Psoas muscle (tissue), 8 donors: ENCODE data around the gene ARAP1. TPM values are rescaled to one million over a fixed set of nuclear protein-coding genes. Genes with fewer than 3 reads are reported as not detected.

Experiments
- ATAC-seq, 4 donors: fragments of 200-7000 bp; cut with Tn5 transposase; one replicate each; pipeline ENCODE4 v1.9.1; 2020; ENCODE audit warnings: moderate library complexity in 3 of 4, mild to moderate bottlenecking in 2 of 4
- DNase-seq, 2 donors: peaks; one replicate each; pipeline ENCODE4 v3.0.0-alpha.2; 2020
- H3K27ac ChIP-seq: fragments of 200-600 bp; one replicate; pipeline ENCODE4 v1.8.0; 2022
- H3K27me3 ChIP-seq, 3 donors: fragments of 200-600 bp in 1 of 3; one replicate each; pipeline versions ENCODE4 v1.6.1 to v1.8.0; 2013 to 2022; ENCODE audit warnings: low read length in 2 of 3, mild to moderate bottlenecking in 2 of 3, moderate library complexity in 1 of 3; ENCODE audit not compliant: insufficient read depth in 3 of 3
- H3K36me3 ChIP-seq, 2 donors: fragments of 200-600 bp in 1 of 2; one replicate each; pipeline versions ENCODE4 v1.6.1 to v1.8.0; 2013 to 2022; ENCODE audit warnings: low read depth in 1 of 2, mild to moderate bottlenecking in 1 of 2, moderate library complexity in 1 of 2; ENCODE audit not compliant: insufficient read depth in 1 of 2
- H3K4me1 ChIP-seq: fragments of 200-600 bp; one replicate; pipeline ENCODE4 v1.8.0; 2022
- H3K4me3 ChIP-seq: fragments of 200-600 bp; one replicate; pipeline ENCODE4 v1.8.0; 2022; ENCODE audit warnings: mild to moderate bottlenecking
- H3K9me3 ChIP-seq: fragments of 200-600 bp; one replicate; pipeline ENCODE4 v1.8.0; 2022
- WGBS, 3 donors: extraction: QIAGEN DNeasy Blood & Tissue Kit; methylation state at CpG; one replicate each; pipeline versions ENCODE4 v1.1.6 to v1.1.7; 2013; 5-methylcytosine and 5-hydroxymethylcytosine counted together
- intact Hi-C, 2 donors: fragments of 100-400 bp; cut with DNase I; formaldehyde crosslinking; loops; one replicate each; pipeline versions ENCODE4 v1.11.0 to v1.14.2; 2022
- polyA plus RNA-seq, 3 donors: library from polyadenylated mRNA; stranded (reverse); fragments of 200-250 nt; gene quantifications; one replicate each; pipeline ENCODE4 v1.2.3, GENCODE V29; 2013
- total RNA-seq, 4 donors: library from RNA; stranded (reverse); fragmentation: NEBNext Ultra II Directional in 2 of 4; extraction: Animal tissue kit (Norgen Biotek cat#: 25700) in 2 of 4; gene quantifications; one replicate each; pipeline versions ENCODE4 v1.2.1 to v1.2.4, GENCODE V29; 2021 to 2023
- TF ChIP-seq, protein P1 (sequence below): fragments of 200-600 bp; IDR thresholded peaks from one replicate; pipeline ENCODE4 v1.8.0; 2022; ENCODE audit warnings: antibody characterized with exemption
- donor health status: healthy with polysubstance abuse.
- donor health status: DM: no; HTN: no; CAD: no; lungs with moderate emphysema.
- donor health status: Bipolar disorder and iron deficiency.
- donor health status: healthy.
- donor health status: DM: yes; HTN: yes; CAD: no.
- donor health status: DM: no; HTN: no; CAD: no.
- donor health status: DM: no; HTN: no; CAD: no.
- donor health status: DM: yes; HTN: yes; CAD: no.

ARAP1 gene
- total and polyA plus RNA-seq, 7 donors = 16.0 to 27.5 (median 18.6) TPM

DNA sequence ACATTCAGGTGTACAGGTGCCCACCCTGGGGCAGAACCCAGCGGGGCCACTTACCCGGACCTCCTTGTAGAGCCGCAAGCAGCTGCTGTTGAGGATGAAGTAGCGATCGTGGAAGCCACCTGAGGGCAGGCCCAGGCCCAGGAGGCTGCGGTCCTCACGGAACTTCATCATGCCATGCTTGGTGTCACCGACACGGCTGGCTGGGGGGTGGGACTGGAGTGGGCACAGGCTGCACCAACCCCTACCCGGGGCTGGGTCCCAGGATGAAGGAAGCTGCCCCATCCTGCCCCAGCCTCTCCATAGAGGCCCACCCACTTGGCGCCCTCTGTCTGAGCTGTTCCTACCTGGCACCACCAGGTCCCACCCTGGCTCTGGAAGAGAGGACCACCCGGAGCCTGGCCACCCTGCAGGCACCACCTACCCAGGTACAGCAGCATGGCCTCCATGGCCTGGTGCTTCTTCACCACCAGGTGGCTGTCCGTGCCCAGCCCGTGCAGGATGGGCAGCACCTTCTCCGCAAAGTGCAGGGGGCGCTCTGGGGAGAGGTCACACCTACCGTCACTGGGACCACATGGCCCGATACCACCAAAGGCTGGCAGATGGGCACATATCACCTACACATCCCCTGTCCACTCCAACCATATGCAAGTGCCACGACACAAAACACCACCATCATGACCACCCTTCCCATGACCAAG, 58.8 kb downstream of the ARAP1 start:
- WGBS, 3 donors = 94 to 97% (median 96%) methylated on average over 19 of the region's 19 CpGs
- Histone ChIP-seq H3K27ac (no peak overlapping the region), H3K4me3 (no peak overlapping the region), H3K9me3 (no peaks in the 10 kb centered on the region), H3K27me3 (no peaks in the 10 kb centered on the region), H3K36me3 (peaks cover 12 to 99% of the 10 kb centered on the region in 2 donors), H3K4me1 (no peaks in the 10 kb centered on the region)
- DNase-seq (peak in 1 of 2 donors; percentile 54), ATAC-seq (no peak)
- intact Hi-C loops = no loop called here
- TF ChIP-seq, protein P1, sequence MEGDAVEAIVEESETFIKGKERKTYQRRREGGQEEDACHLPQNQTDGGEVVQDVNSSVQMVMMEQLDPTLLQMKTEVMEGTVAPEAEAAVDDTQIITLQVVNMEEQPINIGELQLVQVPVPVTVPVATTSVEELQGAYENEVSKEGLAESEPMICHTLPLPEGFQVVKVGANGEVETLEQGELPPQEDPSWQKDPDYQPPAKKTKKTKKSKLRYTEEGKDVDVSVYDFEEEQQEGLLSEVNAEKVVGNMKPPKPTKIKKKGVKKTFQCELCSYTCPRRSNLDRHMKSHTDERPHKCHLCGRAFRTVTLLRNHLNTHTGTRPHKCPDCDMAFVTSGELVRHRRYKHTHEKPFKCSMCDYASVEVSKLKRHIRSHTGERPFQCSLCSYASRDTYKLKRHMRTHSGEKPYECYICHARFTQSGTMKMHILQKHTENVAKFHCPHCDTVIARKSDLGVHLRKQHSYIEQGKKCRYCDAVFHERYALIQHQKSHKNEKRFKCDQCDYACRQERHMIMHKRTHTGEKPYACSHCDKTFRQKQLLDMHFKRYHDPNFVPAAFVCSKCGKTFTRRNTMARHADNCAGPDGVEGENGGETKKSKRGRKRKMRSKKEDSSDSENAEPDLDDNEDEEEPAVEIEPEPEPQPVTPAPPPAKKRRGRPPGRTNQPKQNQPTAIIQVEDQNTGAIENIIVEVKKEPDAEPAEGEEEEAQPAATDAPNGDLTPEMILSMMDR = no peak

- DNase-seq = peak in 1 of 2 donors; percentile 45
- 73 to 81% (median 76%) methylated on average over 9 of the region's 9 CpGs for WGBS, 3 donors
- no peak for ATAC-seq
- Histone ChIP-seq H3K9me3 (no peaks in the 10 kb centered on the region), H3K4me3 (no peak overlapping the region), H3K36me3 (peaks cover 12 to 99% of the 10 kb centered on the region in 2 donors), H3K27me3 (no peaks in the 10 kb centered on the region), H3K27ac (no peak overlapping the region), H3K4me1 (no peaks in the 10 kb centered on the region)
- intact Hi-C loops = no loop called here
- TF ChIP-seq, protein P1 = no peak
These were observed 59.5 kb downstream of the ARAP1 start for GRCh38 chr11:72692498-72693237.

- peaks cover 8 to 85% of the 10 kb centered on the region in 2 donors for H3K36me3 ChIP-seq
- no peak for DNase-seq
- H3K4me1 ChIP-seq = no peaks in the 10 kb centered on the region
- ATAC-seq = no peak
- WGBS, 3 donors = 89 to 92% (median 91%) methylated on average over 4 of the region's 4 CpGs
- no peaks in the 10 kb centered on the region for H3K9me3 ChIP-seq
- TF ChIP-seq, protein P1 = no peak
- H3K4me3 ChIP-seq = no peak overlapping the region
- intact Hi-C loops = no loop called here
- no peak overlapping the region for H3K27ac ChIP-seq
- no peaks in the 10 kb centered on the region for H3K27me3 ChIP-seq
These were observed 62.0 kb downstream of the ARAP1 start for GRCh38 chr11:72690166-72690565.

DNA sequence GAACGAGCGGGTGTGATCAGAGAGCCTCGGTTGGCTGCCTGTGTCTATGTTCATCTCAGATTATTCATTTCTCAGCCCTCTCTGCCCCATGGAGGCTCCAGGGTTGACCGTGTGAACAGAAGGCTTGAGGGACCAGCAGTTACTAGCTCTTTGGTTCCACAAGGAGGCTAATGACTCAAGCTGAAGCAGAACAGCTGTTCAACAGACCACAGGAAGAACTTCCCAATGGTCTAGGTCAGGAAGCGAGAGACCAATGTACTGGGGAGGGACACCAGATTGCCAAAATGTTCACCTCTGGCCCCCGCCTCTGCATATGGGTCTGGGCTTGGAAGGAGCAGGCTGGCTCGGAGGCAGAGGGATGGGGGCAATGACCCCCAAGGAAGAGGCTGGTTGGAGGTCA, 63.3 kb downstream of the ARAP1 start:
- TF ChIP-seq, protein P1 = no peak
- no peak overlapping the region for H3K27ac ChIP-seq
- intact Hi-C loops = loop anchor here in 1 of 2 donors (10.0 kb wide), 1 partner anchor 214 kb away; no protein-coding TSS in a partner anchor

More for the DNA sequence above, 63.3 kb downstream of the ARAP1 start:
- peaks cover 8 to 74% of the 10 kb centered on the region in 2 donors for H3K36me3 ChIP-seq
- no peaks in the 10 kb centered on the region for H3K9me3 ChIP-seq
- peaks cover 9% of the 10 kb centered on the region for H3K4me1 ChIP-seq
- ATAC-seq (no peak), DNase-seq (no peak)
- 88 to 92% (median 92%) methylated on average over 6 to 7 of the region's 7 CpGs for WGBS, 3 donors
- no peaks in the 10 kb centered on the region for H3K27me3 ChIP-seq
- H3K4me3 ChIP-seq = no peak overlapping the region
